Upper lobe of left lung (tissue), 6 donors: ENCODE measurements around the gene RAB44. TPM values are rescaled to one million over a fixed set of nuclear protein-coding genes. Genes with fewer than 3 reads are reported as not detected.

Source experiments
- ATAC-seq, 2 donors: fragments of 200-7000 bp; cut with Tn5 transposase; one replicate each; pipeline ENCODE4 v1.9.1; 2022; ENCODE audit warnings: mild to moderate bottlenecking in 2 of 2, moderate library complexity in 2 of 2; ENCODE audit not compliant: low FRiP score in 2 of 2
- DNase-seq, 2 donors: peaks; one replicate each; pipeline ENCODE4 v3.0.0-alpha.2; 2019 to 2020
- H3K27ac ChIP-seq, 4 donors: fragments of 200-600 bp; sonication (generic); one replicate each; pipeline ENCODE4 v1.5.1; 2016 to 2019
- H3K27me3 ChIP-seq, 4 donors: fragments of 200-600 bp; sonication (generic); one replicate each; pipeline ENCODE4 v1.5.1; 2017 to 2019
- H3K36me3 ChIP-seq, 4 donors: fragments of 200-600 bp; sonication (generic); one replicate each; pipeline ENCODE4 v1.5.1; 2016 to 2019
- H3K4me1 ChIP-seq, 4 donors: fragments of 200-600 bp; sonication (generic); one replicate each; pipeline ENCODE4 v1.5.1; 2018 to 2019
- H3K4me3 ChIP-seq, 4 donors: fragments of 200-600 bp; sonication (generic); one replicate each; pipeline ENCODE4 v1.5.1; 2017 to 2019; ENCODE audit warnings: mild to moderate bottlenecking in 2 of 4, moderate library complexity in 1 of 4
- H3K9me3 ChIP-seq, 4 donors: fragments of 200-600 bp; sonication (generic); one replicate each; pipeline ENCODE4 v1.5.1; 2018 to 2019
- CTCF ChIP-seq, 6 experiments: fragments of 450-650 bp in 4 of 6; fragments of 200-600 bp in 2 of 6; sonication (generic) in 2 of 6; IDR thresholded peaks; one replicate each; pipeline ENCODE4 v1.5.1; 2016 to 2019; ENCODE audit warnings: antibody characterized with exemption in 6 of 6
- EP300 ChIP-seq, 4 donors: sonication (generic); formaldehyde crosslinking; IDR thresholded peaks; one replicate each; pipeline ENCODE4 v1.5.1; 2017; ENCODE audit warnings: antibody characterized with exemption in 4 of 4, control low read depth in 2 of 4
- POLR2A ChIP-seq, 4 donors: fragments of 450-650 bp; IDR thresholded peaks; one replicate each; pipeline ENCODE4 v1.5.1; 2016 to 2017; ENCODE audit warnings: antibody characterized with exemption in 4 of 4, mild to moderate bottlenecking in 2 of 4
- POLR2AphosphoS5 ChIP-seq, 2 donors: sonication (generic); formaldehyde crosslinking; IDR thresholded peaks; one replicate each; pipeline ENCODE4 v1.5.1; 2017; ENCODE audit warnings: antibody characterized with exemption in 2 of 2
- WGBS, 2 donors: methylation state at CpG; one replicate each; pipeline ENCODE4 v1.1.5; 2017 to 2018; 5-methylcytosine and 5-hydroxymethylcytosine counted together
- total RNA-seq, 6 donors: library from RNA; depleted of rRNA in 4 of 6; stranded (reverse); fragments of >200 nt in 4 of 6; gene quantifications; one replicate each; pipeline versions ENCODE4 v1.1.0 to v1.2.1, GENCODE V29; 2016 to 2021
- donor health status: DM: no; HTN: no; CAD: no; lungs with moderate emphysema.
- donor health status: DM: no; HTN: yes; CAD: no; lungs with severe emphysema.

Gene RAB44
- total RNA-seq, 6 donors from 2014 or later: 0.20 to 3.1 (median 1.2) TPM

DNA sequence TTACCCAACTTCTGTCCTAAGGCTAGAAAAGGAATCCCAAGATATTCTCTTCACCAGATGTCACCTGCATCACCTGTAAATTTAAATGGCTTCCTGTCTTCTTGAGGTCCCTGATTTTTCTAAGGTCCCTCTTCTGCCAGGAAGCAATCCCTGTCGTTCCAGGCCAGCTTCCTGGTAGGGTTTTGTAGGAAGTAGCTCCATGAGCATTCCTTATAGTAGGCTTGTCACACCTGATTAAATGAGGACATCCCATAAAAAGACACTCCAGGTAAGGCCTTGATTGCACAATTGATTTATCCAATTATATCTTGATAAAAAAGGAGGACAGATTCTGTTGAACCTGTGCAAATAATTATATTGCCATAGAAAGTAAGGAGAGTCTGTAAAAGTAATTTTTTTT is 8.7 kb downstream of the RAB44 start:
- DNase-seq (no peak), ATAC-seq (no peak)
- Histone ChIP-seq H3K36me3 (no peaks in the 10 kb centered on the region), H3K27me3 (no peaks in the 10 kb centered on the region), H3K9me3 (no peaks in the 10 kb centered on the region), H3K4me1 (peaks cover 0 to 5% (median 2%) of the 10 kb centered on the region in 4 donors), H3K27ac (no peak overlapping the region), H3K4me3 (no peak overlapping the region)
- TF ChIP-seq POLR2AphosphoS5 (IDR thresholded peaks at IDR 0.05) (no peak), EP300 (IDR thresholded peaks at IDR 0.05) (no peak), CTCF (IDR thresholded peaks at IDR 0.05) (no peak), POLR2A (IDR thresholded peaks at IDR 0.05) (no peak)
- WGBS, 2 donors: 33 to 44% methylated on average over 1 of the region's 1 CpG

GRCh38 chr6:36712816-36713215 is 15.2 kb downstream of the RAB44 start:
- no peak for TF ChIP-seq EP300 (IDR thresholded peaks at IDR 0.05)
- TF ChIP-seq POLR2AphosphoS5 (IDR thresholded peaks at IDR 0.05): no peak
- no peak for TF ChIP-seq CTCF (IDR thresholded peaks at IDR 0.05)
- TF ChIP-seq POLR2A (IDR thresholded peaks at IDR 0.05): no peak
- no peak overlapping the region for H3K27ac ChIP-seq
- H3K4me1 ChIP-seq: no peaks in the 10 kb centered on the region
- DNase-seq (no peak), ATAC-seq (no peak)
- H3K9me3 ChIP-seq: no peaks in the 10 kb centered on the region
- WGBS, 2 donors: 90 to 91% methylated on average over 4 of the region's 4 CpGs
- no peaks in the 10 kb centered on the region for H3K27me3 ChIP-seq
- no peak overlapping the region for H3K4me3 ChIP-seq
- H3K36me3 ChIP-seq: no peaks in the 10 kb centered on the region

DNA sequence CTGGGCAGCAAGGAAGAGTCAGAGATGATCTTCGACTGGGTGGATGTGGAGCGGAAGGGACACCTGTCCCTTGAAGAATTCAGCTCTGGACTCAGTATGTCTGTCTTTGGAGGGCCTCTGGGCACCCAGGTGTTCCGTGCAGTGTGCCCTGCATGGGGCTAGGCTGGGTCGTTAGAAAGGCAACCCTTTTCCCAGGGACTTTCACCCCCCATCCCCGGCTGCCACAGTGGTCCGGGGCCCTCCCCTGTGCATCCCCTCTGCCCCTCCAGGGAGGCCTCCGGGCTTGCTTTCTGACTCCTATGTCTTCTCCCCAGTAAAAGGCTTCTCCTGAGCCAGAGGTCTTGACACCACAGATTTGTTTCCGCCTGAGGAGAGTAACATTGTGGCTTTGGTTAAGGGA is 16.2 kb downstream of the RAB44 start:
- H3K27ac ChIP-seq: no peak overlapping the region
- 78 to 85% methylated on average over 5 to 8 of the region's 8 CpGs for WGBS, 2 donors
- no peaks in the 10 kb centered on the region for H3K36me3 ChIP-seq
- DNase-seq (no peak), ATAC-seq (no peak)
- H3K27me3 ChIP-seq: no peaks in the 10 kb centered on the region
- H3K4me3 ChIP-seq: no peak overlapping the region
- TF ChIP-seq CTCF (IDR thresholded peaks at IDR 0.05) (no peak), POLR2A (IDR thresholded peaks at IDR 0.05) (no peak), EP300 (IDR thresholded peaks at IDR 0.05) (no peak), POLR2AphosphoS5 (IDR thresholded peaks at IDR 0.05) (no peak)
- no peaks in the 10 kb centered on the region for H3K9me3 ChIP-seq
- H3K4me1 ChIP-seq: no peaks in the 10 kb centered on the region

DNA sequence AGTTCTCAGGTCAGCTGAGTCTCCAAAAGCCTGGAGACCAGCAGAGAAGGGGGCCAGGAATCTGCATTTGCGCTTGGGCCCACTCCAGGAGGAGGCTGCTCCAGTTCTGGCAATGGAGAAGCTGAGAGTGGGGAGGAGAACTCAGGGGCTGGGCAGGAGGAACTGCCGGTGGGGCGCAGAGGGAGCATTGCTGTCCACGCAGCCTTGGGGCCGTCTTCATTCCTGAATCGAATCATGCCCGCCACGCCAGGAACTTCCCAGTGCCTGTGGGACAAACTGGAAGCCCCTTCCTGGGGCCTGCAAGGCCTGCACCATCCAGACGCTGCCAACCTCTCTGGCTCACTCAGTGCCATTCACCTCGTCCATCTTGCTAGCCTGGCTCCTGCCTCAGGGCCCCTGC is 16.9 kb downstream of the RAB44 start:
- Histone ChIP-seq H3K4me1 (no peaks in the 10 kb centered on the region), H3K27me3 (no peaks in the 10 kb centered on the region), H3K9me3 (no peaks in the 10 kb centered on the region), H3K36me3 (no peaks in the 10 kb centered on the region), H3K27ac (no peak overlapping the region), H3K4me3 (no peak overlapping the region)
- WGBS, 2 donors: 88 to 93% methylated on average over 2 to 10 of the region's 10 CpGs
- ATAC-seq (no peak), DNase-seq (no peak)
- TF ChIP-seq CTCF (IDR thresholded peaks at IDR 0.05) (no peak), POLR2A (IDR thresholded peaks at IDR 0.05) (no peak), EP300 (IDR thresholded peaks at IDR 0.05) (no peak), POLR2AphosphoS5 (IDR thresholded peaks at IDR 0.05) (no peak)

GRCh38 chr6:36715469-36715868 is 17.8 kb downstream of the RAB44 start:
- Histone ChIP-seq H3K27ac (no peak overlapping the region), H3K27me3 (no peaks in the 10 kb centered on the region), H3K9me3 (no peaks in the 10 kb centered on the region), H3K4me1 (no peaks in the 10 kb centered on the region), H3K4me3 (no peak overlapping the region), H3K36me3 (no peaks in the 10 kb centered on the region)
- ATAC-seq (no peak), DNase-seq (no peak)
- TF ChIP-seq CTCF (IDR thresholded peaks at IDR 0.05) (no peak), POLR2AphosphoS5 (IDR thresholded peaks at IDR 0.05) (no peak), EP300 (IDR thresholded peaks at IDR 0.05) (no peak), POLR2A (IDR thresholded peaks at IDR 0.05) (no peak)
- WGBS, 2 donors: 87 to 93% methylated on average over 6 to 7 of the region's 7 CpGs
